Gastroesophageal sphincter (tissue), 4 donors: Measurements from ENCODE around the gene SLC3A2. TPM values are rescaled to one million over a fixed set of nuclear protein-coding genes. Genes with fewer than 3 reads are reported as not detected.

ENCODE experiments used
- ATAC-seq: fragments of 150-250 bp; one replicate; pipeline ENCODE4 v1.9.1; 2016; ENCODE audit warnings: mild to moderate bottlenecking, moderate library complexity
- H3K27ac ChIP-seq, 4 donors: fragments of 200-600 bp; sonication (generic) in 3 of 4; 1 replicate in 3 of 4; 2 replicates in 1 of 4; pipeline ENCODE4 v1.5.1; 2016 to 2019
- H3K27me3 ChIP-seq: fragments of 200-600 bp; sonication (generic); one replicate; pipeline ENCODE4 v1.5.1; 2019
- H3K36me3 ChIP-seq, 2 donors: fragments of 200-600 bp; sonication (generic); one replicate each; pipeline ENCODE4 v1.5.1; 2019; ENCODE audit warnings: control low read depth in 1 of 2
- H3K4me1 ChIP-seq, 3 donors: fragments of 200-600 bp; sonication (generic); 1 replicate in 2 of 3; 2 replicates in 1 of 3; pipeline ENCODE4 v1.5.1; 2016 to 2019; ENCODE audit warnings: control low read depth in 2 of 3
- H3K4me3 ChIP-seq, 2 donors: fragments of 200-600 bp; sonication (generic); one replicate each; pipeline ENCODE4 v1.5.1; 2019; ENCODE audit warnings: mild to moderate bottlenecking in 1 of 2, moderate library complexity in 1 of 2
- H3K9me3 ChIP-seq, 3 donors: fragments of 200-600 bp; sonication (generic); one replicate each; pipeline ENCODE4 v1.5.1; 2017 to 2019; ENCODE audit warnings: control low read depth in 2 of 3
- EP300 ChIP-seq: sonication (generic); formaldehyde crosslinking; IDR thresholded peaks from one replicate; pipeline ENCODE4 v1.6.1; 2017; ENCODE audit warnings: antibody characterized with exemption, mild to moderate bottlenecking
- POLR2A ChIP-seq, 2 donors: fragments of 450-650 bp; IDR thresholded peaks; one replicate each; pipeline ENCODE4 v1.6.1; 2017; ENCODE audit warnings: antibody characterized with exemption in 2 of 2, mild to moderate bottlenecking in 2 of 2, moderate library complexity in 1 of 2
- POLR2AphosphoS5 ChIP-seq: sonication (generic); formaldehyde crosslinking; IDR thresholded peaks from one replicate; pipeline ENCODE4 v1.6.1; 2017; ENCODE audit warnings: antibody characterized with exemption
- WGBS, 2 donors: methylation state at CpG; one replicate each; pipeline ENCODE4 v1.1.5; 2018; ENCODE audit warnings: low coverage in 1 of 2; 5-methylcytosine and 5-hydroxymethylcytosine counted together
- total RNA-seq, 4 donors: library from RNA; depleted of rRNA; stranded (reverse); fragments of >200 nt; gene quantifications; one replicate each; pipeline ENCODE4 v1.1.0, GENCODE V29; 2016
- TF ChIP-seq, protein P1 (sequence below), 4 experiments: fragments of 200-600 bp in 2 of 4; fragments of 450-650 bp in 2 of 4; sonication (generic) in 1 of 4; IDR thresholded peaks; one replicate each; pipeline ENCODE4 v1.5.1; 2017 to 2019; ENCODE audit warnings: antibody characterized with exemption in 4 of 4, mild to moderate bottlenecking in 2 of 4, moderate library complexity in 2 of 4

SLC3A2 gene
- total RNA-seq, 4 donors from 2014 or later: 66.9 to 144 (median 80.2) TPM

DNA sequence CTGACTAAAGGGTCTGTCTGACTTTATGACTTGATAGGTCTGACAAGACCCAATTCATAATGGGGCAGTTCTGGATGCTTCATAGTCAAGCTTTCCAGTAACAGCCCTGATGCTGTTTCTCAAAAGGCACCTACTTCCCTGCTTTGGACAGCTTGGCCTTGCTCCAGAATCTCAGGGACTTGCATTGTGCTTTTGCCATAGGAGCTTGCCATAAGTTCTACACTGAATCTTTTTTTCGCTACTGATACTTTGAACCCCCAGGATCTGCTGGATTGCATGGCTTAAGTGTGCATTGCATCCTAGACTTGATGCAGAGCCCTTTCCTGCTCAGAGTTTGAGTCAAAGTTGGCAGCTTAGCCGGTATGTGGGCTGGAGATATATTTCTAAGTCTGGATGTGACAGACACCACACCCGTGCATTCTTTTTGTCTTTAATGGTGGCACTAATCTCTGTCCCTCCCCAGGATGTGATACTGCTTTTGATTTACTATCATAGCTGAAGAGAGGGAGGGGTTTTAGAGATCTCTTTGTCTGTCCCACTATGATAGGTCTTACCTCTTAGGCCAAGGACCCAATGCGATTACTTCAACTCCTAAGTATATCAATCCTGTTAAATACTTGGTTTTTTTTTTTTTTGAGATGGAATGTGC lies 16.9 kb upstream of the SLC3A2 start:
- no peaks in the 10 kb centered on the region for H3K36me3 ChIP-seq
- no peak for ATAC-seq
- H3K27me3 ChIP-seq: no peaks in the 10 kb centered on the region
- WGBS, 2 donors: 64 to 68% methylated on average over 3 to 4 of the region's 4 CpGs
- TF ChIP-seq POLR2AphosphoS5 (no peak), POLR2A (IDR thresholded peaks at IDR 0.05) (no peak)
- H3K4me3 ChIP-seq: no peak overlapping the region
- H3K27ac ChIP-seq: no peak overlapping the region
- H3K4me1 ChIP-seq: no peaks in the 10 kb centered on the region
- no peaks in the 10 kb centered on the region for H3K9me3 ChIP-seq

DNA sequence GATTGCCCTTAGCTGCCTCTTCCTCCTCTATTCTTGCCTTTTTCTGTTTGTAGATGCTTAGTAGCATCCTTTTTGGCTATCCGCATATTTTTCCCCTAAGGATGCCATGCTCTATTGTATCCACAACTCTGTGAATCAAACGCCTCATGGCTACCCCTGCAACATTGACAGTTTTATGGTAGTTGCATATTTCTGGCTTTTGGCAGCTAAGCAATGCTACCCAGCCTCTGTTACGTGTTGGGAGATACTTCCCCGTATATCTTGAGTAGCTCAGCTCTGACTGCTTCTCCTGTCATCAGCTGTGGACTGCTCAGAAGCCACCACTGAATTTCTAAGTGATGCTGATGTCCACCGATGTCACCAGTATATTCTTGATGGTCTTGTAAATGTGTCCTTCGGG lies 15.1 kb upstream of the SLC3A2 start:
- H3K9me3 ChIP-seq: no peaks in the 10 kb centered on the region
- H3K36me3 ChIP-seq: no peaks in the 10 kb centered on the region
- H3K4me3 ChIP-seq: no peak overlapping the region
- H3K27ac ChIP-seq: no peak overlapping the region
- H3K27me3 ChIP-seq: no peaks in the 10 kb centered on the region
- 79 to 83% methylated on average over 6 of the region's 6 CpGs for WGBS, 2 donors
- TF ChIP-seq, protein P1, sequence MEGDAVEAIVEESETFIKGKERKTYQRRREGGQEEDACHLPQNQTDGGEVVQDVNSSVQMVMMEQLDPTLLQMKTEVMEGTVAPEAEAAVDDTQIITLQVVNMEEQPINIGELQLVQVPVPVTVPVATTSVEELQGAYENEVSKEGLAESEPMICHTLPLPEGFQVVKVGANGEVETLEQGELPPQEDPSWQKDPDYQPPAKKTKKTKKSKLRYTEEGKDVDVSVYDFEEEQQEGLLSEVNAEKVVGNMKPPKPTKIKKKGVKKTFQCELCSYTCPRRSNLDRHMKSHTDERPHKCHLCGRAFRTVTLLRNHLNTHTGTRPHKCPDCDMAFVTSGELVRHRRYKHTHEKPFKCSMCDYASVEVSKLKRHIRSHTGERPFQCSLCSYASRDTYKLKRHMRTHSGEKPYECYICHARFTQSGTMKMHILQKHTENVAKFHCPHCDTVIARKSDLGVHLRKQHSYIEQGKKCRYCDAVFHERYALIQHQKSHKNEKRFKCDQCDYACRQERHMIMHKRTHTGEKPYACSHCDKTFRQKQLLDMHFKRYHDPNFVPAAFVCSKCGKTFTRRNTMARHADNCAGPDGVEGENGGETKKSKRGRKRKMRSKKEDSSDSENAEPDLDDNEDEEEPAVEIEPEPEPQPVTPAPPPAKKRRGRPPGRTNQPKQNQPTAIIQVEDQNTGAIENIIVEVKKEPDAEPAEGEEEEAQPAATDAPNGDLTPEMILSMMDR (IDR thresholded peaks at IDR 0.05): no peak
- H3K4me1 ChIP-seq: no peaks in the 10 kb centered on the region
- no peak for ATAC-seq

DNA sequence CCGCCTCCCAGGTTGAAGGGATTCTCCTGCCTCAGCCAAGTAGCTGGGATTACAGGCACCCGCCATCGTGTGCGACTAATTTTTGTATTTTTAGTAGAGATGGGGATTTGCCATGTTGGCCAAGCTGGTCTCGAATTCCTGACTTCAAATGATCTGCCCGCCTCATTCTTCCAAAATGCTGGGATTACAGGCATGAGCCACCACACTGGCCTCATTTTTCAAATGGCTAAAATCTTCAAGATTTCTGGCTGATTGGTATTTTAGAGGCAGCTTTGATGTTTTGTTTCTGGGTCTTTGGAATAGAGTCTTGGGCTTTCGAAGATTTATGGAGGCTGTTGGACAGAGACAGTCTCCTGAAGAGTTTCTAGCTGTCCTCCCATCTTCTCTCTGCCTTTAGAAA lies 5.8 kb upstream of the SLC3A2 start:
- Histone ChIP-seq H3K36me3 (no peaks in the 10 kb centered on the region), H3K9me3 (no peaks in the 10 kb centered on the region), H3K4me3 (no peak overlapping the region), H3K27ac (no peak overlapping the region), H3K4me1 (peaks cover 0 to 14% (median 10%) of the 10 kb centered on the region in 3 donors), H3K27me3 (no peaks in the 10 kb centered on the region)
- no peak for TF ChIP-seq POLR2A (IDR thresholded peaks at IDR 0.05)
- TF ChIP-seq, protein P1 (IDR thresholded peaks at IDR 0.05): no peak
- TF ChIP-seq EP300: no peak
- TF ChIP-seq POLR2AphosphoS5: no peak
- 89 to 90% methylated on average over 3 to 5 of the region's 7 CpGs for WGBS, 2 donors
- no peak for ATAC-seq

DNA sequence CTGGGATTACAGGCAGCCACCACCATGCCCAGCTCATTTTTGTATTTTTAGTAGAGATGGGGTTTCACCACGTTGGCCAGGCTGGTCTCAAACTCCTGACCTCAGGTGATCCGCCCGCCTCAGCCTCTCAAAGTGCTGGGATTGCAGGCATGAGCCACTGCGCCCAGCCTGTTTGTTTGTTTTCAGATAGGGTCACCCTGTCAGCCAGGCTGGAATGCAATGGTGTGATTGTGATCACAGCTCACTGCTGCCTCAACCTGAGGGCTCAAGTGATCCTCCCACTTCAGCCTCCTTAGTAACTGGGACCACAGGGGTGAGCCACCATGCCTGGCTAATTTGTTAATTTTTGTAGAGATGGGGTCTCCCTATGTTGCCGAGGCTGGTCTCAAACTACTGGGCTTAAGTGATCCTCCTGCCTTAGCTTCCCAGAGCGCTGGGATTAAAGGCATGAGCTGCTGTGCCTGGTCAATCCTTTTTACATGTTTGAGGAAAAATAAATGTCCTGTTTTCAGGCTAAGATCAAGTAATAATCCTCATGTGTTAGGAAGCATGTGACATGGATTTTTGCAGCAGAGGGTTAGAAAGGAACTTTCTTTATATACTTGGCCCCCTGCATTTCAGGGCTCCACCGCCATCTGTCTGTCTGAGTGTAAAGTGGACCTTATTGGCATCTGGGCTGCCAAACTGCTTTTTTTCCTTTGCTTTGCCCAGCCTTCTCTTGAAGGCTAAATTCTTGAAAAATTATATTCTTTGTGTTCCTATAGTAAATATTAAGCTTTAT lies 4.8 kb upstream of the SLC3A2 start:
- Histone ChIP-seq H3K27ac (no peak overlapping the region), H3K4me3 (no peak overlapping the region), H3K36me3 (no peaks in the 10 kb centered on the region), H3K4me1 (peaks cover 0 to 21% (median 14%) of the 10 kb centered on the region in 3 donors), H3K27me3 (no peaks in the 10 kb centered on the region), H3K9me3 (no peaks in the 10 kb centered on the region)
- WGBS, 2 donors: 60 to 69% methylated on average over 1 to 3 of the region's 7 CpGs
- TF ChIP-seq EP300: no peak
- TF ChIP-seq, protein P1 (IDR thresholded peaks at IDR 0.05): no peak
- no peak for TF ChIP-seq POLR2A (IDR thresholded peaks at IDR 0.05)
- no peak for TF ChIP-seq POLR2AphosphoS5
- ATAC-seq: no peak

DNA sequence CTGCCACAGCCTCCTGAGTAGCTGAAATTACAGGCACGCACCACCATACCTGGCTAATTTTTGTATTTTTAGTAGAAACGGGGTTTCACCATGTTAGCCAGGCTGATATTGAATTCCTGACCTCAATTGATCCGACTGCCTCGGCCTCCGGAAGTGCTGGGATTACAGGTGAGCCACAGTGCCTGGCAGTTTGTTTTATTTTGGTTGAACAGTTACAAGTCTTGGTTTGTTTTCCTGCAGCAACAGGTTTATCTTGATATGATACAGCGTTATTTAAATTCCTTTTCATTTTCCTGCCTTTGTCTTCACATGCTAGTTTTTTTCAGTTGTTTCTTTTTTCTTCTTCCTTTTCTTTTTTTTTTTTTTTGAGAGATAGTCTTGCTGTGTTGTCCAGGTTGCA lies 4.0 kb upstream of the SLC3A2 start:
- no peaks in the 10 kb centered on the region for H3K27me3 ChIP-seq
- no peak for ATAC-seq
- H3K27ac ChIP-seq: no peak overlapping the region
- H3K36me3 ChIP-seq: no peaks in the 10 kb centered on the region
- H3K4me3 ChIP-seq: no peak overlapping the region
- TF ChIP-seq POLR2A (IDR thresholded peaks at IDR 0.05): no peak
- H3K9me3 ChIP-seq: no peaks in the 10 kb centered on the region
- 86 to 91% methylated on average over 3 to 4 of the region's 6 CpGs for WGBS, 2 donors
- peaks cover 0 to 21% (median 14%) of the 10 kb centered on the region in 3 donors for H3K4me1 ChIP-seq
